ENCODE results near the gene SSRP1.
"Not testable (repeated sequence)": the region's sequence is repeated elsewhere in the genome, so short reads cannot be mapped to it uniquely, and the experiment has no call there.

The SSRP1 gene

GRCh38 chr11:57296205-57296604 lies 39.5 kb downstream of the SSRP1 start:
- not testable (repeated sequence) for H3K9ac ChIP-seq (ENCODE audit: low read depth, low read length); H3K27ac ChIP-seq (ENCODE audit: low read depth, low read length); H3K4me1 ChIP-seq (ENCODE audit: control insufficient read depth, insufficient read depth, low read length); H3K27me3 ChIP-seq (ENCODE audit: control insufficient read depth, insufficient read depth, low read length); H3K9me3 ChIP-seq (ENCODE audit: control insufficient read depth, insufficient read depth, low read length); H3K4me3 ChIP-seq (ENCODE audit: low read depth, low read length)
- H3K36me3 ChIP-seq (ENCODE audit: control insufficient read depth, insufficient read depth, low read length) = peaks cover 28% of the 10 kb centered on the region

- Histone ChIP-seq H3K4me1 (ENCODE audit: control insufficient read depth, insufficient read depth, low read length) (peaks cover 2% of the 10 kb centered on the region; the same call in 1 of the 2 replicates), H3K9ac (ENCODE audit: low read depth, low read length) (no peak overlapping the region), H3K27ac (ENCODE audit: low read depth, low read length) (peak overlapping the region; percentile 14), H3K9me3 (ENCODE audit: control insufficient read depth, insufficient read depth, low read length) (no peaks in the 10 kb centered on the region; the same call in 1 of the 2 replicates), H3K27me3 (ENCODE audit: control insufficient read depth, insufficient read depth, low read length) (no peaks in the 10 kb centered on the region), H3K4me3 (ENCODE audit: low read depth, low read length) (no peak overlapping the region), H3K36me3 (ENCODE audit: control insufficient read depth, insufficient read depth, low read length) (peaks cover 10% of the 10 kb centered on the region)
Observed at GRCh38 chr11:57294225-57295131, 41.2 kb downstream of the SSRP1 start.

GRCh38 chr11:57290288-57290687 lies 45.4 kb downstream of the SSRP1 start:
- no peak overlapping the region for H3K27ac ChIP-seq (ENCODE audit: low read depth, low read length)
- H3K9me3 ChIP-seq (ENCODE audit: control insufficient read depth, insufficient read depth, low read length) = no peaks in the 10 kb centered on the region
- H3K27me3 ChIP-seq (ENCODE audit: control insufficient read depth, insufficient read depth, low read length) = no peaks in the 10 kb centered on the region
- H3K9ac ChIP-seq (ENCODE audit: low read depth, low read length) = no peak overlapping the region
- peaks cover 12% of the 10 kb centered on the region for H3K4me1 ChIP-seq (ENCODE audit: control insufficient read depth, insufficient read depth, low read length)
- H3K4me3 ChIP-seq (ENCODE audit: low read depth, low read length) = no peak overlapping the region
- H3K36me3 ChIP-seq (ENCODE audit: control insufficient read depth, insufficient read depth, low read length) = no peaks in the 10 kb centered on the region

GRCh38 chr11:57288771-57289579 lies 46.7 kb downstream of the SSRP1 start:
- Histone ChIP-seq H3K27me3 (ENCODE audit: control insufficient read depth, insufficient read depth, low read length) (no peaks in the 10 kb centered on the region), H3K9ac (ENCODE audit: low read depth, low read length) (no peak overlapping the region), H3K9me3 (ENCODE audit: control insufficient read depth, insufficient read depth, low read length) (no peaks in the 10 kb centered on the region), H3K27ac (ENCODE audit: low read depth, low read length) (peak overlapping the region; percentile 56), H3K4me3 (ENCODE audit: low read depth, low read length) (no peak overlapping the region), H3K36me3 (ENCODE audit: control insufficient read depth, insufficient read depth, low read length) (no peaks in the 10 kb centered on the region), H3K4me1 (ENCODE audit: control insufficient read depth, insufficient read depth, low read length) (peaks cover 14% of the 10 kb centered on the region)

- Histone ChIP-seq H3K4me3 (ENCODE audit: low read depth, low read length) (no peak overlapping the region), H3K9ac (ENCODE audit: low read depth, low read length) (no peak overlapping the region), H3K27ac (ENCODE audit: low read depth, low read length) (no peak overlapping the region), H3K4me1 (ENCODE audit: control insufficient read depth, insufficient read depth, low read length) (peaks cover 24% of the 10 kb centered on the region), H3K9me3 (ENCODE audit: control insufficient read depth, insufficient read depth, low read length) (no peaks in the 10 kb centered on the region), H3K27me3 (ENCODE audit: control insufficient read depth, insufficient read depth, low read length) (no peaks in the 10 kb centered on the region), H3K36me3 (ENCODE audit: control insufficient read depth, insufficient read depth, low read length) (no peaks in the 10 kb centered on the region)
Observed at GRCh38 chr11:57287884-57288283, 47.8 kb downstream of the SSRP1 start.

GRCh38 chr11:57283231-57283990 lies 52.3 kb downstream of the SSRP1 start:
- H3K9ac ChIP-seq (ENCODE audit: low read depth, low read length) = no peak overlapping the region
- peaks cover 18% of the 10 kb centered on the region for H3K4me1 ChIP-seq (ENCODE audit: control insufficient read depth, insufficient read depth, low read length)
- H3K36me3 ChIP-seq (ENCODE audit: control insufficient read depth, insufficient read depth, low read length) = no peaks in the 10 kb centered on the region
- no peaks in the 10 kb centered on the region for H3K27me3 ChIP-seq (ENCODE audit: control insufficient read depth, insufficient read depth, low read length)
- peak overlapping the region; percentile 59 for H3K27ac ChIP-seq (ENCODE audit: low read depth, low read length)
- 0 out of 2 replicates have a peak, but pooled peaks cover 3% of the 10 kb centered on the region for H3K9me3 ChIP-seq (ENCODE audit: control insufficient read depth, insufficient read depth, low read length)
- H3K4me3 ChIP-seq (ENCODE audit: low read depth, low read length) = peak overlapping the region; percentile 7; the same call in 1 of the 2 replicates

- not testable (repeated sequence) for H3K9me3 ChIP-seq (ENCODE audit: control insufficient read depth, insufficient read depth, low read length); H3K9ac ChIP-seq (ENCODE audit: low read depth, low read length); H3K36me3 ChIP-seq (ENCODE audit: control insufficient read depth, insufficient read depth, low read length); H3K4me3 ChIP-seq (ENCODE audit: low read depth, low read length); H3K27ac ChIP-seq (ENCODE audit: low read depth, low read length)
- H3K27me3 ChIP-seq (ENCODE audit: control insufficient read depth, insufficient read depth, low read length) = peaks cover 11% of the 10 kb centered on the region
- H3K4me1 ChIP-seq (ENCODE audit: control insufficient read depth, insufficient read depth, low read length) = peaks cover 27% of the 10 kb centered on the region
Observed at GRCh38 chr11:57281546-57281945, 54.1 kb downstream of the SSRP1 start.

- H3K4me3 ChIP-seq (ENCODE audit: low read depth, low read length) = no peak overlapping the region
- H3K9ac ChIP-seq (ENCODE audit: low read depth, low read length) = no peak overlapping the region
- peaks cover 26% of the 10 kb centered on the region for H3K4me1 ChIP-seq (ENCODE audit: control insufficient read depth, insufficient read depth, low read length)
- H3K36me3 ChIP-seq (ENCODE audit: control insufficient read depth, insufficient read depth, low read length) = no peaks in the 10 kb centered on the region
- H3K27me3 ChIP-seq (ENCODE audit: control insufficient read depth, insufficient read depth, low read length) = peaks cover 11% of the 10 kb centered on the region
- 0 out of 2 replicates have a peak, but pooled peaks cover 3% of the 10 kb centered on the region for H3K9me3 ChIP-seq (ENCODE audit: control insufficient read depth, insufficient read depth, low read length)
- no peak overlapping the region for H3K27ac ChIP-seq (ENCODE audit: low read depth, low read length)
Observed at GRCh38 chr11:57279116-57279515, 56.6 kb downstream of the SSRP1 start.

- Histone ChIP-seq H3K4me1 (ENCODE audit: control insufficient read depth, insufficient read depth, low read length) (peaks cover 22% of the 10 kb centered on the region), H3K9me3 (ENCODE audit: control insufficient read depth, insufficient read depth, low read length) (0 out of 2 replicates have a peak, but pooled peaks cover 3% of the 10 kb centered on the region), H3K9ac (ENCODE audit: low read depth, low read length) (no peak overlapping the region; the same call in 1 of the 2 replicates), H3K27ac (ENCODE audit: low read depth, low read length) (peak overlapping the region; percentile 62), H3K27me3 (ENCODE audit: control insufficient read depth, insufficient read depth, low read length) (peaks cover 11% of the 10 kb centered on the region), H3K36me3 (ENCODE audit: control insufficient read depth, insufficient read depth, low read length) (no peaks in the 10 kb centered on the region), H3K4me3 (ENCODE audit: low read depth, low read length) (no peak overlapping the region)
Observed at GRCh38 chr11:57278721-57279095, 57.0 kb downstream of the SSRP1 start.

GRCh38 chr11:57277845-57278720 lies 57.6 kb downstream of the SSRP1 start:
- Histone ChIP-seq H3K36me3 (ENCODE audit: control insufficient read depth, insufficient read depth, low read length) (no peaks in the 10 kb centered on the region), H3K27ac (ENCODE audit: low read depth, low read length) (peak overlapping the region; percentile 62), H3K9ac (ENCODE audit: low read depth, low read length) (peak overlapping the region; percentile 58), H3K9me3 (ENCODE audit: control insufficient read depth, insufficient read depth, low read length) (peaks cover 3% of the 10 kb centered on the region; the same call in 1 of the 2 replicates), H3K4me1 (ENCODE audit: control insufficient read depth, insufficient read depth, low read length) (peaks cover 16% of the 10 kb centered on the region), H3K27me3 (ENCODE audit: control insufficient read depth, insufficient read depth, low read length) (peaks cover 11% of the 10 kb centered on the region), H3K4me3 (ENCODE audit: low read depth, low read length) (peak overlapping the region; percentile 42; the same call in 1 of the 2 replicates)
